Endothelial cell of umbilical vein (primary cell): ENCODE results near the gene CFP. TPM values are rescaled to one million over a fixed set of nuclear protein-coding genes. Genes with fewer than 3 reads are reported as not detected.
"Not testable (repeated sequence)": the region's sequence is repeated elsewhere in the genome, so short reads cannot be mapped to it uniquely, and the experiment has no call there.

Source experiments
- Bru-seq: library from RNA; stranded (reverse); fragments of 400-500 nt; gene quantifications from one replicate; lab custom pipeline; 2021; lab: Mats Ljungman, UMichigan
- BruChase-seq, 2 experiments: library from RNA; stranded (reverse); fragments of 400-500 nt; gene quantifications; one replicate each; lab custom pipeline; 2021; lab: Mats Ljungman, UMichigan
- BruUV-seq: library from RNA; stranded (reverse); fragments of 400-500 nt; replicated peaks from 2 replicates; lab custom pipeline; 2021; lab: Mats Ljungman, UMichigan
- CTCF ChIA-PET: fragments of 300-600, 350-600 bp; sonication (Branson Sonifier 250); formaldehyde crosslinking; loops from one replicate; lab custom pipeline; 2021; ENCODE audit warnings: antibody characterized with exemption, inconsistent platforms; lab: Charles Lee
- POLR2A ChIA-PET: fragments of 300-600, 350-600 bp; sonication (Branson Sonifier 250); formaldehyde crosslinking; loops from one replicate; lab custom pipeline; 2021; ENCODE audit warnings: antibody characterized with exemption, inconsistent platforms; lab: Charles Lee
- DNase-seq: peaks from one replicate; pipeline ENCODE4 v3.0.0-alpha.2; 2011; ENCODE audit warnings: low read depth, low spot score
- FAIRE-seq: peaks from 2 replicates; lab custom pipeline; 2011; peaks lifted over from hg19 to GRCh38; lab: Jason Lieb, UNC
- H2AFZ ChIP-seq: 2 replicates; pipeline ENCODE4 v1.6.0; 2012; ENCODE audit warnings: low read depth, low read length, control low read depth, inconsistent platforms
- H3K27ac ChIP-seq: 2 replicates; pipeline ENCODE4 v1.5.1; 2011; ENCODE audit warnings: low read depth, mild to moderate bottlenecking, control low read depth, low read length, moderate library complexity; ENCODE audit not compliant: insufficient read depth
- H3K27me3 ChIP-seq, 2 experiments: 2 replicates each; pipeline versions ENCODE4 v1.6.0 to v1.6.1; 2011; ENCODE audit warnings: low read length in 2 of 2, mixed read lengths in 1 of 2; ENCODE audit not compliant: control insufficient read depth in 2 of 2, insufficient read depth in 2 of 2
- H3K36me3 ChIP-seq, 2 experiments: 2 replicates in 1 of 2; 3 replicates in 1 of 2; pipeline ENCODE4 v1.5.1; 2011; ENCODE audit warnings: low read length in 2 of 2, mild to moderate bottlenecking in 1 of 2, moderate library complexity in 1 of 2; ENCODE audit not compliant: control insufficient read depth in 2 of 2, insufficient read depth in 2 of 2; ENCODE audit errors: extremely low read depth in 1 of 2
- H3K4me1 ChIP-seq: 3 replicates; pipeline ENCODE4 v1.5.1; 2011; ENCODE audit warnings: mild to moderate bottlenecking, low read length; ENCODE audit not compliant: control insufficient read depth, insufficient read depth; ENCODE audit errors: extremely low read depth
- H3K4me2 ChIP-seq: 2 replicates; pipeline ENCODE4 v1.6.1; 2011; ENCODE audit warnings: low read length, control low read depth, mixed read lengths; ENCODE audit not compliant: insufficient read depth
- H3K4me3 ChIP-seq, 3 experiments: fragments of 200-600 bp in 1 of 3; sonication (generic), shearing (Covaris generic) in 1 of 3; replicated peaks in 1 of 3; 2 replicates each; pipeline ENCODE4 v1.5.1; 2011 to 2016; ENCODE audit warnings: control low read depth in 3 of 3, low read length in 3 of 3, mild to moderate bottlenecking in 2 of 3, inconsistent platforms in 1 of 3, low read depth in 1 of 3, moderate library complexity in 1 of 3; ENCODE audit not compliant: insufficient read depth in 1 of 3
- H3K79me2 ChIP-seq: 2 replicates; pipeline ENCODE4 v1.6.0; 2012; ENCODE audit warnings: low read length, inconsistent platforms; ENCODE audit not compliant: control insufficient read depth, insufficient read depth
- H3K9ac ChIP-seq: replicated peaks from 2 replicates; pipeline ENCODE3; 2011; ENCODE audit warnings: low read length, control low read depth; ENCODE audit not compliant: insufficient read depth; ENCODE audit errors: extremely low read depth
- H3K9me1 ChIP-seq: replicated peaks from 3 replicates; pipeline ENCODE4 v1.6.0; 2011; ENCODE audit warnings: mild to moderate bottlenecking, low read length; ENCODE audit not compliant: control insufficient read depth, insufficient read depth; ENCODE audit errors: extremely low read depth
- H3K9me3 ChIP-seq: replicated peaks from 2 replicates; pipeline ENCODE4 v1.5.1; 2012; ENCODE audit warnings: low read length, inconsistent platforms; ENCODE audit not compliant: control insufficient read depth, insufficient read depth
- H4K20me1 ChIP-seq: replicated peaks from 2 replicates; pipeline ENCODE3; 2011; ENCODE audit warnings: mild to moderate bottlenecking, low read length; ENCODE audit not compliant: control insufficient read depth, insufficient read depth; ENCODE audit errors: extremely low read depth
- CTCF ChIP-seq, 2 donors: IDR thresholded peaks; 1 replicate in 1 of 2; 2 replicates in 1 of 2; pipeline ENCODE4 v1.5.1; 2011; ENCODE audit warnings: low read length in 2 of 2, mild to moderate bottlenecking in 2 of 2, moderate library complexity in 2 of 2, control low read depth in 1 of 2, inconsistent platforms in 1 of 2, low read depth in 1 of 2; ENCODE audit not compliant: insufficient read depth in 1 of 2; ENCODE audit errors: extremely low read depth in 1 of 2
- EZH2 ChIP-seq: IDR thresholded peaks from 2 replicates; pipeline ENCODE4 v1.6.1; 2012; ENCODE audit warnings: borderline replicate concordance, low read depth, mild to moderate bottlenecking, moderate library complexity, low read length, inconsistent platforms; ENCODE audit not compliant: severe bottlenecking
- FOS ChIP-seq: IDR thresholded peaks from 2 replicates; pipeline ENCODE4 v1.6.1; 2011; ENCODE audit warnings: mild to moderate bottlenecking, low read length, moderate library complexity, borderline replicate concordance; ENCODE audit not compliant: insufficient read depth
- GATA2 ChIP-seq: IDR thresholded peaks from 2 replicates; pipeline ENCODE4 v1.7.0; 2011; ENCODE audit warnings: low read depth, mild to moderate bottlenecking, moderate library complexity, mixed read lengths, low read length; ENCODE audit not compliant: insufficient read length, insufficient read depth
- MAX ChIP-seq: IDR thresholded peaks from 2 replicates; pipeline ENCODE4 v1.6.1; 2011; ENCODE audit not compliant: insufficient read depth, insufficient read length
- MYC ChIP-seq: IDR thresholded peaks from one replicate; pipeline ENCODE4 v1.6.1; 2011; ENCODE audit warnings: mild to moderate bottlenecking, low read depth, low read length
- POLR2A ChIP-seq: IDR thresholded peaks from 2 replicates; pipeline ENCODE4 v1.6.1; 2012; ENCODE audit warnings: low read depth, mild to moderate bottlenecking, control low read depth, low read length
- POLR2AphosphoS5 ChIP-seq: IDR thresholded peaks from 2 replicates; pipeline ENCODE4 v1.6.1; 2012; ENCODE audit warnings: low read depth, mild to moderate bottlenecking, control low read depth, low read length, moderate library complexity; ENCODE audit not compliant: insufficient read depth
- dilution Hi-C: fragments of 300-500 bp; cut with MboI; formaldehyde crosslinking; loops from one replicate; pipeline ENCODE4 v1.15.0; 2019; ENCODE audit warnings: low sequenced_read_pairs; ENCODE audit not compliant: extremely low pct_ligation_motif_present
- intact Hi-C: fragments of 100-400 bp; cut with micrococcal nuclease; formaldehyde crosslinking; loops from one replicate; pipeline ENCODE4 v1.10.0; 2022
- long read RNA-seq: library from polyadenylated mRNA; stranded (forward); transcript quantifications from one replicate; pipeline ENCODE4 v2.0.0, GENCODE V29; 2021
- polyA minus RNA-seq, 3 experiments: library from RNA; depleted of rRNA, polyadenylated mRNA; stranded (reverse); fragments of >200 nt; gene quantifications; 1 replicate in 1 of 3; 2 replicates in 2 of 3; pipeline ENCODE4 v1.2.3, GENCODE V29; 2011
- polyA plus RNA-seq, 4 experiments: library from polyadenylated mRNA; depleted of rRNA in 3 of 4; stranded (reverse) in 3 of 4; unstranded in 1 of 4; fragments of >200 nt; gene quantifications; 2 replicates each; pipeline versions ENCODE4 v1.2.1 to v1.2.3, GENCODE V29; 2011 to 2012; ENCODE audit warnings: missing spikeins in 1 of 4
- total RNA-seq: library from RNA; stranded (reverse); gene quantifications from 2 replicates; pipeline ENCODE4 v1.2.3, GENCODE V29; 2021

CFP gene
- 1.00 and 1.9 TPM in 2 replicates for total RNA-seq
- 0.62 and 0.69 TPM in 2 replicates for polyA plus RNA-seq
- polyA plus RNA-seq (2011; cell fraction: cytosol; rRNA removed): 0.30 and 0.43 TPM in 2 replicates
- polyA plus RNA-seq (2011; cell fraction: nucleus; rRNA removed): 0.61 and 1.1 TPM in 2 replicates
- polyA plus RNA-seq (2012): 1.5 and 5.0 TPM in 2 replicates
- 1.00 and 1.3 TPM in 2 replicates for polyA minus RNA-seq
- polyA minus RNA-seq (2011; cell fraction: cytosol; rRNA and poly(A)+ RNA removed): not detected
- polyA minus RNA-seq (2011; cell fraction: nucleus; rRNA and poly(A)+ RNA removed): 0.43 and 0.72 TPM in 2 replicates
- Bru-seq, nascent RNA: percentile 25 among the genes with signal in this experiment
- BruChase-seq, experiment 1, labeled RNA remaining after a 6-hour chase: percentile 47 among the genes with signal in this experiment
- percentile 35 among the genes with signal in this experiment for BruChase-seq, experiment 2, labeled RNA remaining after a 2-hour chase
- long read RNA-seq: 0 reads

- Histone ChIP-seq H3K4me3 (no peak within 1 kb of the TSS), H3K9me1 (no peaks in the 10 kb centered on the region), H3K27ac (no peak within 1 kb of the TSS), H3K36me3 (peaks cover 0 to under 1% of the 10 kb centered on the region in 2 experiments), H3K9ac (no peak within 1 kb of the TSS), H3K4me2 (peak within 1 kb of the TSS; percentile 53), H4K20me1 (no peaks in the 10 kb centered on the region), H3K27me3 (no peaks in the 10 kb centered on the region), H3K79me2 (no peaks in the 10 kb centered on the region), H3K4me1 (peaks cover 9% of the 10 kb centered on the region), H3K9me3 (no peaks in the 10 kb centered on the region), H2AFZ (no peak within 1 kb of the TSS)
- POLR2A ChIA-PET: interaction anchor here (0.6 kb wide), 1 partner anchor 40 kb away, joined by 3 read pairs; no protein-coding TSS in a partner anchor
- DNase-seq: no peak
- TF ChIP-seq CTCF (IDR thresholded peaks at IDR 0.05; ENCODE audit: extremely low read depth in 1 of 2, insufficient read depth in 1 of 2, low read depth in 1 of 2, low read length in 2 of 2): no peak
- TF ChIP-seq GATA2: no peak
- no peak for TF ChIP-seq POLR2AphosphoS5
- TF ChIP-seq FOS: no peak
- TF ChIP-seq EZH2: no peak
- no peak for TF ChIP-seq POLR2A
- no peak for TF ChIP-seq MYC
- no peak for TF ChIP-seq MAX
- intact Hi-C loops: no loop called here
- no peak for FAIRE-seq
- dilution Hi-C loops: no loop called here
- CTCF ChIA-PET: interaction anchor here (0.9 to 1.7 kb wide), 4 partner anchors 13 to 132 kb away, joined by 3 to 7 read pairs (median 4); no protein-coding TSS in a partner anchor
- no TSS peak for BruUV-seq
These were observed at the start of gene CFP for GRCh38 chrX:47629419-47630200. Gene CFP, minus strand, starts transcription at chrX:47629930. Its CDS starts 86 bp downstream, at chrX:47629844.

- H4K20me1 ChIP-seq, H3K9me3 ChIP-seq, H3K9ac ChIP-seq, H3K36me3 ChIP-seq, BruUV-seq, H3K79me2 ChIP-seq, H3K27ac ChIP-seq, intact Hi-C loops, H3K4me1 ChIP-seq, H3K27me3 ChIP-seq, H2AFZ ChIP-seq, dilution Hi-C loops, H3K9me1 ChIP-seq, H3K4me3 ChIP-seq, H3K4me2 ChIP-seq, FAIRE-seq, DNase-seq, CTCF ChIA-PET, POLR2A ChIA-PET: not testable (repeated sequence)
These were observed 46.5 kb upstream of the CFP start for GRCh38 chrX:47675959-47676859.
